Suprapubic skin (tissue), 4 donors: Measurements from ENCODE around the gene IQCB1.

Experiments
- CTCF ChIP-seq, 2 donors: fragments of 200-600 bp in 1 of 2; fragments of 450-650 bp in 1 of 2; sonication (generic) in 1 of 2; IDR thresholded peaks; one replicate each; pipeline ENCODE4 v1.5.1; 2016 to 2019; ENCODE audit warnings: antibody characterized with exemption in 2 of 2, mild to moderate bottlenecking in 1 of 2, moderate library complexity in 1 of 2
- POLR2A ChIP-seq, 2 donors: fragments of 450-650 bp; IDR thresholded peaks; one replicate each; pipeline ENCODE4 v1.6.1; 2017; ENCODE audit warnings: antibody characterized with exemption in 2 of 2, mild to moderate bottlenecking in 2 of 2, moderate library complexity in 2 of 2
- POLR2AphosphoS5 ChIP-seq, 3 donors: sonication (generic); formaldehyde crosslinking; IDR thresholded peaks; one replicate each; pipeline ENCODE4 v1.6.1; 2017; ENCODE audit warnings: antibody characterized with exemption in 3 of 3

DNA sequence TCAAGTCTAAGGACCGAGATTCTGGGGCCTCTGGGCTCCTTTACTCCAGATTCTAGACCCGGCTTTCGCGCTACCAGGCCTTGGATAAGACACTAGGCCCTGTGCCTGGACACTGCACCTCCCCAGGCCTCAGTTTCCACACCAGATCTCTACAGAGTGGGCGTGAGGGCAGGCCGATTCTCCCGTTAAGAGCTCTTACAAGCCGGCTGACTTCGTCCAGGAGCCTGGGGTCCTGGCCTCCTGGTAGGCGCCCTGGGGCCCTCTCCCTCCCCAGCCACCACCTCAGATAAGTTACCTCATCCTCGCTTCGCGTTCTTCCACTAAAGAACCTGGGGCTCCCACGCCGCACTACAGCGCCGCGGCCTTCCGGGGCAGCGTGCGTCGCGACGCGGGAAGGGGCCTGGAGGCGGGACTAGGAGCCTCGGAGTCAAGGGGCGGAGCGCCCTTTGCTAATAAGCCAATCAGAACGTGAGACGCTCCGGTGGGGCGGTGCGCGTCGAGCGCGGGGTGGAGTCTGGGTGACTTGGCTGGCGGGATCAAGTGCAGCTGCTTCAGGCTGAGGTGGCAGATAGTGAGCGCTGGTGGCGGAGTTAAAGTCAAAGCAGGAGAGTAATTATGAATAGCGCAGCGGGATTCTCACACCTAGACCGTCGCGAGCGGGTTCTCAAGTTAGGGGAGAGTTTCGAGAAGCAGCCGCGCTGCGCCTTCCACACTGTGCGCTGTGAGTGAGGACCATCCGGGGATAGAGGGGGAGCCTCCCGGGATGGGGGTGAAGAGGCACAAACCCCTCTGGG, at the start of gene IQCB1, which contains the start of gene EAF2:
- TF ChIP-seq POLR2AphosphoS5 (IDR thresholded peaks at IDR 0.05) (no peak), CTCF (IDR thresholded peaks at IDR 0.05) (no peak), POLR2A (IDR thresholded peaks at IDR 0.05) (peak in 1 of 2 donors; percentile 65)
